IPS DF 6.9 (cell line): ENCODE results near the gene TSPAN11.

ENCODE experiments used
- DNase-seq: peaks from one replicate; pipeline ENCODE4 v3.0.0-alpha.2; 2013; ENCODE audit warnings: low read depth, low spot score
- H3K27ac ChIP-seq: one replicate; pipeline ENCODE4 v1.5.1; 2013; ENCODE audit warnings: low read length, control low read depth
- H3K27me3 ChIP-seq: 2 replicates; pipeline ENCODE4 v1.6.1; 2013; ENCODE audit warnings: mild to moderate bottlenecking, low read length; ENCODE audit not compliant: control insufficient read depth, insufficient read depth
- H3K36me3 ChIP-seq: 2 replicates; pipeline ENCODE4 v1.6.1; 2013; ENCODE audit warnings: low read length; ENCODE audit not compliant: control insufficient read depth, insufficient read depth
- H3K4me1 ChIP-seq: 2 replicates; pipeline ENCODE4 v1.6.1; 2013; ENCODE audit warnings: low read length; ENCODE audit not compliant: control insufficient read depth, insufficient read depth
- H3K4me3 ChIP-seq: 2 replicates; pipeline ENCODE4 v1.5.1; 2013; ENCODE audit warnings: mild to moderate bottlenecking, low read length
- H3K9me3 ChIP-seq: 2 replicates; pipeline ENCODE4 v1.6.1; 2013; ENCODE audit warnings: low read length, inconsistent platforms; ENCODE audit not compliant: control insufficient read depth, insufficient read depth
- WGBS: extraction: QIAGEN DNeasy Blood & Tissue Kit; methylation state at CpG from one replicate; pipeline ENCODE4 v1.1.7; 2013; ENCODE audit warnings: mixed read lengths, missing lambda C conversion rate; ENCODE audit not compliant: insufficient read length, insufficient coverage; 5-methylcytosine and 5-hydroxymethylcytosine counted together

TSPAN11 gene

DNA sequence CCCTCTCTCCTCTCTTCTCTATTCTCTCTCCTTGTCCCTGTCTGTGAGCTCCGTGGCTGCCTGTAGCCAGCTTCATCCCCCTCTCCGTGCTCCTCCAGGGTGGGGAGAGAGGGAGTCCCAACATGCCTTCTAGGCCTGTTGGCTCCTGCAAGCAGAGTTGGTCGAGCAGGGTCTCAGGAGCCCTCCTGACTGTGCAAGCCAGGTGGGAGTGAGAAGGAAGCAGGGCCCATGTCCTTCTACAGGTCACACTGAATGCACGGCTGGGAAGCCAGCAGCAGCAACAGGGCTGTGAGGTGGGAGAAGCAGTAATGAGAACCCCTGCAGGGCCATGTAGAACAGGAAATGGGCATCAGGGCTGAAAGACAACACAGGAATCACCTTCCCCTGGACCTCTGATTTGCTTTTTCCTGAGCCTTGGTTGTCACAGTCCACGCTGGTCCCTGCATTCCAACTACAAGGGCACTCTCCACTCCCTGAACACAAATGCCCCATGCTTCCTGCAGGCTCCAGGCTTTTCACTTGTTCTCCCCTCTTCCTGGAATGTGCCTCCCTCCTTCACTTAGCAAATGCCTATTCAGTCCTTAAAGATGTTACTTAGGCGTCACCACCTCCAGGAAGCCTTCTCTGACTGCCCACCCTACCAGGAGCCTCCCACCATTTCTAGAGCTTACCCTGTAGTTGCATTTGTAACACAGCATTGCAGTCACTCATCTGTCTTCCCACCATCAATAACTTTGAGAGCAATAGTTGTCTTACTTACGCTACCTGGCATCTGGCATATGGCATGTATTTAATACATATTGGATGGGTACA, 51.2 kb downstream of the TSPAN11 start:
- Histone ChIP-seq H3K4me1 (no peaks in the 10 kb centered on the region; the same call in 1 of the 2 replicates), H3K9me3 (no peaks in the 10 kb centered on the region), H3K27ac (no peak overlapping the region), H3K36me3 (no peaks in the 10 kb centered on the region), H3K4me3 (no peak overlapping the region), H3K27me3 (no peaks in the 10 kb centered on the region)
- no peak for DNase-seq
- WGBS: no CpG with 5 or more reads among the region's 7 CpGs

- no peaks in the 10 kb centered on the region for H3K9me3 ChIP-seq
- no peak overlapping the region for H3K4me3 ChIP-seq
- no peak for DNase-seq
- H3K27me3 ChIP-seq: no peaks in the 10 kb centered on the region
- no peaks in the 10 kb centered on the region; the same call in 1 of the 2 replicates for H3K4me1 ChIP-seq
- no CpG with 5 or more reads among the region's 7 CpGs for WGBS
- no peak overlapping the region for H3K27ac ChIP-seq
- H3K36me3 ChIP-seq: no peaks in the 10 kb centered on the region
Observed at GRCh38 chr12:30978639-30979038, 52.1 kb downstream of the TSPAN11 start.

DNA sequence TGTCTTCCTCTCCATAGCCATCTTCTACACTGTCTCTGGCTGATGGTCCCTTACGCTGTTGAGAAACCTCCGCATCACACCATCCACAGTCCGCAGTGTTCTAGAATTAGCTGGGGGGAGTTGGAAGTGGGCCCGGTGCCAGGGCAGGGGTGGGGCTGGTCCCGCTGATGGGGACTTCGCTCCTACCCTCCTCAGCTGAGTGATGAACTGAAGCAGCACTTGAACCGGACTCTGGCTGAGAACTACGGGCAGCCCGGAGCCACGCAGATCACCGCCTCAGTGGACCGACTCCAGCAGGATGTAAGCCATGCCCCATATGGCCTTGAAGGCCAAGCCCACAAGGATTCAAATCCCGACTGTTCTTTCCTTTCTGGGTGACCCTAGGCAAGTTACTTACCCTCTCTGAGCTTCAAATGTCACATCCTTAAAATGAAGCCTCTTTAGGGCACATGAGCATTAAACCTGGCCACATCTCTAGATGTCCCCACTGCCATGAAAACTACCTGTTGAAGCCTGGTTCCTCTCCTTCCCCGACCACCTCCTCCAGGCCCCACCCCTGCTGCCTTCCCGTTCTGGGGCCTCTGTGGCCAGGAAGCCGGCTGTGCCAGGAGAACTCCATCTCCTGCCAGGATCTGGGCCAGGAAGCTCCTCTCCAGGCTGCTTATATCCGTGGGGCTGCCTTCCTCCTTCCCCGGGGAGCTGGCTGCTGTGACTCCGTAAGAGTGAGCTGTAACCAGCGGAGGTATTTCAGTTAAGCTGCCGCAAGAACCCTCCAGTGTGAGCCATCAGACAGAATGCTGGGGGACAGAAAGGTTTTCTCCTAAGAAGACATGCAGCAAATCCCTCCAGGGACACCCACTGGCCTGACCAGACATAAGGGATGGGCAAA, 53.1 kb downstream of the TSPAN11 start:
- no peak overlapping the region for H3K4me3 ChIP-seq
- no peaks in the 10 kb centered on the region for H3K36me3 ChIP-seq
- H3K27me3 ChIP-seq: no peaks in the 10 kb centered on the region
- no peaks in the 10 kb centered on the region for H3K9me3 ChIP-seq
- DNase-seq: no peak
- WGBS: no CpG with 5 or more reads among the region's 21 CpGs
- H3K27ac ChIP-seq: no peak overlapping the region
- no peaks in the 10 kb centered on the region; the same call in 1 of the 2 replicates for H3K4me1 ChIP-seq

DNA sequence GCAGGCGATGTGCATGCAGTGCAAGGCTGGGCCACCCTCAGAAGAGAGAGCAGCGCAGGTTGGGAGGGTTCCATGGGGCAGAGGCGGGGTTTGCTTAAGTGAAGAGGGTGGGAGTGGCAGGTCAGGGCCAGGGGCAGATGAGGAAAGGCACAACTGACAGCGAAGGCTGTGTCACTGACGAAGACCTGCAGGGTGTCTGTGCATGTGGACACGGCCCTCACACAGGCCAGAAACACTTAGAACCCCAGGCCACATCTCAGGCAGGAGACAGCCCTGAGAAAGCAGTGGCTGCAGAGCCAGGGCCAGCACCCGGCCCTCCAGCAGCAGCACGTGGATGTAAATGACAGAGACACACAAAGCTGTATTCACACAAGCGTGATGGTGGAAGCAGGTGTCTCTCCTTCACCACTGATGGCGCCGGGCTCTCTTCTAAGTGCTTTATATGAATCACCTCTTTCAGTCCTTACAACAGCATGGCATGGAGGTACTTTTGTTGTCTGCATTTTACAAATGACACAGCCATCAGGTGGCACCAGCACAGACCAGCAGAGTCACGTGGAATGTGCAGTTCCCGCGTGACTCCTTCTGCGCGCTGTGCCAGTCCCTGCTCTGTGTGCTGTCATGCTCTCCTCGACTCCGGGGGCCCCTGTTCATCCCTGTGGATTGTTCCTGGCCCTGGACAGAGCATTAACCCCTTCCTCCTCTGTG, 54.6 kb downstream of the TSPAN11 start:
- Histone ChIP-seq H3K4me1 (no peaks in the 10 kb centered on the region; the same call in 1 of the 2 replicates), H3K9me3 (no peaks in the 10 kb centered on the region), H3K36me3 (no peaks in the 10 kb centered on the region), H3K4me3 (no peak overlapping the region), H3K27me3 (no peaks in the 10 kb centered on the region), H3K27ac (no peak overlapping the region)
- no peak for DNase-seq
- no CpG with 5 or more reads among the region's 18 CpGs for WGBS

DNA sequence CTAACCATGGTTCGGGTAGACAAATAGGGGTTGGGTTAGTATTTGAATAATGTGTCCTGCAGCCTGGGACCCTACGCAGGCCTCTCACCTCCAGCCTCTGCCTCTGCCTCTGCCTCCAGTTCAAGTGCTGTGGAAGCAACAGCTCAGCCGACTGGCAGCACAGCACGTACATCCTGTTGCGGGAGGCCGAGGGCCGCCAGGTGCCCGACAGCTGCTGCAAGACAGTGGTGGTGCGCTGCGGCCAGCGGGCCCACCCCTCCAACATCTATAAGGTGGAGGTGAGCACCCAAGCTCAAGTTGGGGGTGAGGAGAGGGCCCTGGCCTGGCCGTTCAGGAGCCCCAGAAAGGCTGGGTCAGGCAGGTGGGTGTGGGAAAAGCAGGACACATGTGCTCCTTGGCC, 55.9 kb downstream of the TSPAN11 start:
- no peak overlapping the region for H3K4me3 ChIP-seq
- H3K36me3 ChIP-seq: no peaks in the 10 kb centered on the region
- no peak for DNase-seq
- no CpG with 5 or more reads among the region's 12 CpGs for WGBS
- H3K4me1 ChIP-seq: no peaks in the 10 kb centered on the region; the same call in 1 of the 2 replicates
- H3K9me3 ChIP-seq: no peaks in the 10 kb centered on the region
- no peak overlapping the region for H3K27ac ChIP-seq
- no peaks in the 10 kb centered on the region for H3K27me3 ChIP-seq

DNA sequence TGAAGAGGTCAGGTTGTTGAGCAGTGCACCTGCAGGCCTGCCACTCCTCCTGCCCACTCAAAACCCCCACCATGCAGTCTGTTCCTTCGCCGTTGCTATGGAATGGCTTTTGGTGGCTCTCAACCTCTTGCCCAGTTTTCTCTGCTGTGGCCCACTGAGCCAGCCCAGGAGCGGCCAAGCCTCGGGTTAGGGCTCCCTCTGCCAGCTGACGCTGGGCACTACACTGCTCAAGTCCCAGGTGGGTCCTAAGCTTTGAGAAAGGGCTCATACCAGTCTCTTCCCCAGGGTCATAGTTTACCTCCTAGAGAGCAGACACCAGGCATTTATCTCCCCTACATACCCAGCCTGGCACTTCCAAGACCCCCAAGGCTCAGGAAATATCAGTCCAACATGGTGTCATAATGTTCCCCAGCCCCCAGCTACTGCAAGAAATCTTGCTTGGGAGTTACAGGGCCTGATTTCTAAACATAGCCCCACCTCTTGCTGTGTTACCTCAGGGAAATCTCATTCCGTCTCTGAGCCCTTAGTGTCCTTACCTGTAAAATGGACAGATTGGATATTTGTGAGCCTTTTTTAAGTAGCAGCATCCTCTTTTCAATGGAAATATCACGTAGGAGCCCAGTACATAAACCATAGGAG, 59.4 kb downstream of the TSPAN11 start:
- peak; percentile 47 for DNase-seq
- Histone ChIP-seq H3K4me1 (no peaks in the 10 kb centered on the region), H3K27me3 (no peaks in the 10 kb centered on the region), H3K4me3 (no peak overlapping the region), H3K9me3 (no peaks in the 10 kb centered on the region), H3K36me3 (no peaks in the 10 kb centered on the region), H3K27ac (no peak overlapping the region)
- no CpG with 5 or more reads among the region's 7 CpGs for WGBS

- Histone ChIP-seq H3K27ac (no peak overlapping the region), H3K36me3 (no peaks in the 10 kb centered on the region), H3K4me1 (no peaks in the 10 kb centered on the region), H3K4me3 (no peak overlapping the region), H3K27me3 (no peaks in the 10 kb centered on the region), H3K9me3 (no peaks in the 10 kb centered on the region)
- DNase-seq: no peak
- WGBS: no CpG with 5 or more reads among the region's 9 CpGs
Observed at GRCh38 chr12:30988086-30988485, 61.5 kb downstream of the TSPAN11 start.

DNA sequence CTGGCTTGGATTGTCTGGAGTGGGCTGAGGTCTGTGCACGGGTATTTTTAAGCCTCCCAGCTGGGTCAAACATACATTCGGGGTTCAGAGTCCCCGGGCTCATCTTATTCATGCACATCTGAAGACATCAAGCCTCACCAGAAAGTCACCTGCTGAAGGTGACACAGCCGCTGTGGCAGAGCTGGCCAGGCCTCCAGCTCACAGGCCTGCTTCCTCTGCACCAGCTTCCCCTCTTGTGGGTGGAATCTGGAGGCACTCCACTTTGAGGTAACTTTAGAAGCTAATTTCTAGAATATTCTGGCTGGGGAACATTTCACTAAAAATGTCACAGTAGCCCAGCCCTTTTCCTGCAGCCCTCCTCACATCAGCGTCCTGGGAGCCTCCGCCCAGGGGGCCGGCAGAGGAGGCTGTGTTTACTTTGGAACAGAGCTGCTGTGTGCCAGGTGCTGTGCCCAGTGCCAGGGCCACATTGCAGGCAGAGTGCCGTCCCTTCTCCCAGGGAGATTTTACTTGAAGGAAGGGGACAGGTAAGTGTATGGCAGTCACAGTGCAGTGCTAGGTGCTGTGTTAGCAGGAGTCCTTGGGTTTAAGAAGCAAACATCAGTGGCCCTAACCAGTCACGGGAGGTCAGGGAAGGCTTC, 62.2 kb downstream of the TSPAN11 start:
- Histone ChIP-seq H3K27ac (no peak overlapping the region), H3K4me1 (no peaks in the 10 kb centered on the region), H3K36me3 (no peaks in the 10 kb centered on the region), H3K27me3 (no peaks in the 10 kb centered on the region), H3K9me3 (no peaks in the 10 kb centered on the region), H3K4me3 (no peak overlapping the region)
- WGBS: no CpG with 5 or more reads among the region's 9 CpGs
- no peak for DNase-seq

- WGBS: no CpG with 5 or more reads among the region's 6 CpGs
- peak; percentile 37 for DNase-seq
- no peaks in the 10 kb centered on the region for H3K27me3 ChIP-seq
- H3K4me1 ChIP-seq: no peaks in the 10 kb centered on the region
- H3K9me3 ChIP-seq: no peaks in the 10 kb centered on the region
- H3K27ac ChIP-seq: no peak overlapping the region
- no peak overlapping the region for H3K4me3 ChIP-seq
- H3K36me3 ChIP-seq: no peaks in the 10 kb centered on the region
Observed at GRCh38 chr12:30989754-30990153, 63.2 kb downstream of the TSPAN11 start.
